Activated CD8-positive, alpha-beta memory T cell treated with anti-CD3 and anti-CD28 coated beads, Interleukin-2, amount 50 U/mL, for 4 hours (primary cell): ENCODE results near the gene SPEN.
A peak's percentile ranks its signal among the peaks of the same experiment; 100 is the strongest.
"Not testable (repeated sequence)": the region's sequence is repeated elsewhere in the genome, so short reads cannot be mapped to it uniquely, and the experiment has no call there.

Experiments
- DNase-seq: peaks from one replicate; pipeline ENCODE4 v3.0.0-alpha.2; 2020

The SPEN gene

DNA sequence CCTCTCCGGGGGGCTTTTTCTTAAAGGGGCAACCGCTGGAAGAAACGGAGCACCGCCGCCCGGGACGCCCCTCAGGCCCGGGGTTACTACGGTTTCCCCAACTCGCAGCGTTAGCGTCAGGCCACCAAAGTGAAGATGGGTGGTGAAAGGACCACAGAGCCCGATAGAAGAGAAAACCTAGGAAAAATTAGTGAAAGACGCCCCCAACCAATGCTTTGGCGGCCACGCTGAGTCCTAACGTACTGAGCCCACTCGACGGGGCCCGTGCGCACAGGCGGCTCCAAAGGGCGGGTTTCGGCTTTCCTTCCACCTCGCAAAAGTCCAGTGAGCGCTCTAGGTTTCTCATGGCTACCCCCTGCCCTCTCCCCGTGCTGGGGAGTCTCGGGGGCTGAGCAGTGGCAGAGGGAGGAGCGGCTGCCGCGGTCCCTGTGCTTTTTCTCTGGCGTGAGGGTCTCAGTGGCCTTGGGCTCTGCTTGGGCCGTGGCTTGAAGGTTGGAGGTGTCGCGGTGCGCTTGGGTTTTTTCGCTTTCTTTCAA, 12.2 kb upstream of the SPEN start:
- peak; percentile 43 for DNase-seq

DNA sequence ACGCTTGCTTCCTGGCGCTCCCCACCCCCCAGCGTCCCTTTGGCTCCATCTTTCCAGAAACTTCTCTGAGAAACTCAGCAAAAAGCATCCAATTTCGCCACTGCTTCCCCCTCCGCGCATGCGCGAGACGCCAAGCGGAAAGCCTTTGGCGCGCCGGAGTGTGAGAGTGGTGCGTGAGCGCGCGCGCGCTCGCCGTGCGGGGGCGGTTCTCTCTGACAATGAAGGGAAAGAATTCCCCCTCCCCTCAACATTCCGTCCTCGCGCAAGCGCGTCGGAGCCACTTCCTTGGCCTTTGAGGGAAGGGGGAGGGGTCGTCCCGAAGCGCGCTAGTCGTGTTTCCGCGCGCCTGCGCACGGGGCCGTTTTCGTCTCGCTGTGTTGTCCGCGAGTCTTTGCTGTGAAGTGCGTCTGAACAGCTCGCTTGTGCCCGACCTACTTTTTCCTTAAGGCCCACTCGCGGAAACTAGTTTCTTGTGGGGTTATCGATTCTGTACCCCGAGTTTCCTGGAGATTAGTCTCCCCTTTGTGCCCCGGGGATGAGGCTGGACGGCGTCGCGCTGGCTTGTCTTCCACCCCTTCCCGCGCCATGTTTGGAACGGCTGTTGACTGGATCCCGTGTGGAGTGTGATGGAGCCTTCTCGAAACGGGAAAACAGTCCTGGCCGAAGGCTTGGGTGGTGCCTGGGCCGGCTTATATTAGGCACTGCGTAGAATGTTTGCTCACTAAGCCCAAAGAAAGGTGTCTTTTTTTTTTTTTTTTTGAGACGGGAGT, 11.6 kb upstream of the SPEN start:
- DNase-seq: peak; percentile 99

DNA sequence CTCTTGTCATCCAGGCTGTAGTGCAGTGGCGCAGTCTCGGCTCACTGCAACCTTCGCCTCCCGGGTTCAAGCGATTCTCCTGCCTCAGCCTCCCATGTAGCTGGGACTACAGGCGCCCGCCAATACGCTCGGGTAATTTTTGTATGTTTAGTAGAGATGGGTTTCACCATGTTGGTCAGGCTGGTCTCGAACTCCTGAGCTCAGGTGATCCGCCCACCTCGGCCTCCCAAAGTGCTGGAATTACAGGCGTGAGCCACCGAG, 11.1 kb upstream of the SPEN start:
- not testable (repeated sequence) for DNase-seq

DNA sequence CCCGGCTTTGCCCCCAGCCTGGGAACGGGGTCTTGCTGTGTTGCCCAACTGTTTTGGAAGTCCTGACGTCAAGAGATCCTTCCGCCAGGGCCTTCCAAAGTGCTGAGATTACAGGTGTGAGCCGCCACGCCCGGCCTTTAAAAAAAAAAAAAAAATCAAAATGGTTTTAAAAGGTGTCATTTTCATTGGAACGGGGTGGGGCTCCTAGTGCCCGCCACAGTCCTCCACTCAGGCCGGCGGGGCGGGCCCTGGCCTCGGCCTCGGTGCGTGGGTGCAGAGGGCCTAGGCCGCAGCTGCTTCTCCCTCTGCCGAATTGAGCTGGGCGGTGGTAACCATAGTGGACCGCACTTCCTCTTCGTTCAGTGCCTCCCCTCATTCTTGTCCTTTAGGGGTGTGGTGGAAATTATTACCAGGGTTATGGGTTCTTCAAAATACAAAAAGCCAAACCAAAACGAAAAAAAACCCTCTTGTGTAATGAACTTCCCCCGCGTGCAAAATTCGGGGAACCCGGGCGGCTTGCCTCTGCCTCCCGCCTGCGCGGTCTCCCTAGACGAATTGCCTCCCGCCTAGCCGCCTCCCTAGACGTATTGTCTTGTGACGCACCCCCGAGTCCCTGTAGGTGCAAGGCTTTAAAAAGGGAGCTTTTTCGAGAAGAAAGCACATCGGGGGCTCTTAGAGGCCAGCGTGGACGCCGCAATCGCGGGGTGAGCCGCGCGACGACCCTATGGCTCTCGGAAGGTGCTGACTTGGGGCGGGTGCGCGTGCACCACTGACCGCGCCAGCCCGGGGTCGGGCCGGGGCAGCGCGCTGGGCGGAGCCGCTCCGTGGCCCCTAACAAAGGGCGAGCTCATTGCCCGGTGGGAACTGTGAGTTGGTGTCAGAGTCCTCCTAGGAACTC, 10.5 kb upstream of the SPEN start:
- DNase-seq: peak; percentile 67

DNA sequence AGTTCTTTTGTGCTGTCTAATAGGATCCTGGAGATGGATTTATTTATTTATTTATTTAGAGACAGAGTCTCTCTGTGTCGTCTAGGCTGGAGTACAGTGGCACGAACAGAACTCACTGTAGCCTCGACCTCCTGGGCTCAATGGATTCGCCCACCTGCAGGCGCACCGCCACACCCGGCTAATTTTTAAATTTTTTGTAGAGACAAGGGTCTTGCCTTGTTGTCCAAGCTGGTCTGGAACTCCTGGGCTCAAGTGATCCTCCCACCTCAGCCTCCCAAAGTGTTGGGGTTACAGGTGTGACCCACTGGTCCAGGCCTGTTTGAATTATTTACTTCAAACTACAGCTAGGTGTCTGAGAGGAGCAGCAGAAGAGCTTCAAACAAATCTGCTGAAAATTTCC, 9.6 kb upstream of the SPEN start:
- DNase-seq: no peak

DNA sequence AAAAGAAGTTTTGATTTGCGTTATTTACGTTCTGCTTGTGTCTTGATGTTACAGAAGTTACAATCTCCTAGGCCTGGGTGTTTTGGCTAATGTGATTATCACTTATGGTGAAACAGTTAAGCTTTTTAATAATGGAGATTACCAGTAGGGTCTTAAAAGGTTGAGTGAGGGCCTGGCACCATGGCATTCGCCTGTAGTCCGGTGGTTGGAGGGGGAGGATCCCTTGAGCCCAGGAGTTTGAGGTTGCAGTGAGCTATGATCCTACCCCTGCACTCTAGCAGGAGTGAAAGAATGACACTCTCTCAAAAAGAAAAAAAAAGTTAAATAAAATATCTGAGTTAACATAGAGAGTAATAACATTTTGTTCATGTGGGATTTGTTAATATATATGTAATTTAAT, 8.8 kb upstream of the SPEN start:
- DNase-seq: no peak

DNA sequence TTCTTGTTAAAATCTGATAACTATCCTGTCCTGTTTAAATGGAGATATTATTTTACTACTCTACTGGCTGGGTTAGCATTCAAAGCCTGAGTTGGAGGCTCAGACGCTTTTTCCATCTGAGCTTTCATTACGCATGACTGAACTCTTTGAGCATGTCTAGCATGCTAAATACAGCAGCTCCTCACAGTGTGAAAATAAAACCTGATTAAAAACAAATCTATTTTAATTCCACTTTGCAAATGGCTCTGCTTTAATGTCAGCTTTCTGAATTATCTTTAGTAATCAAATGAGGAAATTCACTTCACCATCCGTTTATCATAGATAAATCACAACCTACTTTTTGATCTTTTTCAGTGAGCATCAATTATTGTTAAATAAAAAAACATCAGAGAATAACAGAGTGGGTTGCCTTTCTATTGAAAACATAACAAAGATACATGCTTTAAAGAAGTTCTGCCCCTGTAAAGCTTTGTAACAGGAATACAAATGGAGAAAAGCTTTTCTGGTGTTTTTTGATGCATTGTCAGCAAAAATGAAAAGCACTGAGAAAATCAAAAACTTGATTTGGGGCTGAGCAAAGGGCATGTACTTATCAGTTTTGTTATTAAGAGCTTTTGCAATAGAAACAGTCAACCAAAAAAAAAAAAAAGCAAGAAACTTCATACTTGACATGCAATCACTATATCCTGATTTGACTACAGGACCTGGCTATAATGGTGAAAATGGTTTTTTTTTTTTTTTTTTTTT, 3.5 kb upstream of the SPEN start:
- no peak for DNase-seq

DNA sequence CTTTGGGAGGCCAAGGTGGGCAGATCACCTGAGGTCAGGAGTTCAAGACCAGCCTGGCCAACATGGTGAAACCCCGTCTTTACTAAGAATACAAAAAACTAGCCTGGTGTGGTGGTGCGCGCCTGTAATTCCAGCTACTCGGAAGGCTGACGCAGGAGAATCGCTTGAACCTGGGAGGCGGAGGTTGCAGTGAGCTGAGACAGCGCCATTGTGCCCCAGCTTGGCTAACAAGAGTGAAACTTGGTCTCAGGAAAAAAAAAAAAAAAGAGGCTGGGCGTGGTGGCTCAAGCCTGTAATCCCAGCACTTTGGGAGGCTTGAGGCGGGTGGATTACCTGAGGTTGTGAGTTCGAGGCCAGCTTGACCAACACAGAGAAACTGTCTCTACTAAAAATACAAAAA, 1.5 kb upstream of the SPEN start:
- DNase-seq: not testable (repeated sequence)

DNA sequence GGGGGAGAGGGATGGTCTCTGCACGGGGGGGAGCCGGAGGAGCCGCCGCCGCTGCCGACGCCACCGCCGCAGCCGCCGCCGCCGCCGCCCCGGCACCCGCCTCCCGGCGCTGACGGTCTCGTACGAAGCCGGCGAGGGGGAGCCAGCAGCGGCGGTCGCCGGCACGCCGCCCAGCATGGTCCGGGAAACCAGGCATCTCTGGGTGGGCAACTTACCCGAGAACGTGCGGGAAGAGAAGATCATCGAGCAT, 311 bp downstream of the SPEN start:
- no peak for DNase-seq

DNA sequence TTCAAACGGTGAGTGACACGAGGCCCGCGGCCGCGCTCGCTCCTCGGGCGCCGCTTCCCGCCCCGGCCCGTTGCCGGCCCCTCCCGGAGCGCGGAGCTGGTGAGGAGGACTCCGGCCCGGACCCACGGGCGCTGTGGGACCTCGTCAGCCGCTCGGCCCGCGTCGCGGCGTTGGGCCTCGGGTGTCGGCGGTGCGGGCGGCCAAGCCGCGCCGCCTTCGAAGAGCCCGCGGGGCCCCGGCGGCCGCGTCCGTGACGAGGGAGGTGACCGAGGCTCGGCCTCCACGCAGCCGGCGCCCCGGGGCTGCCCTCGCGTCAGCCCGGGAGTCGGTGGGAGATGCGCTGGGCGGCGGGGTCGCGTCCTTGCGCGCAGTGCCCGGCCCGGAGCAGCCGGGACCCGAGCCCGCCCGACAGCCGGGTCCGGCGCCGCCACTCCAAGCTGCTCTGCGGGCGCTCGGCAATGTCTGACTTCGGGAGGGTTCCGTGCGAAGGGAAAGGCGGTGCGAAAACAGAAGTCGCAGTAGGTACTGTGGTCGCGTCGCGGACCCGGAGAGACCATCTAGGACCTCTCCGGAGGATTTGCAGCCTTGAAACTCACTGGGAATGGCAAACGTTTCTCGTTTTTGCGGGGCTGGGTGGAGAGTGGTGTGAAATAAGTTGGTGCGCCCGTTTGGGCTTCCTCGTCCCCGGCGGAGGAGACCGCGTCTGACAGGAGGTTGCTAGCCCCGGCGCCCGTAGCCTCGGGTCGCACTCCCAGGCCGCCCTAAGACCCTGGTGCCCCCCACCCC, 829 bp downstream of the SPEN start:
- peak; percentile 48 for DNase-seq

DNA sequence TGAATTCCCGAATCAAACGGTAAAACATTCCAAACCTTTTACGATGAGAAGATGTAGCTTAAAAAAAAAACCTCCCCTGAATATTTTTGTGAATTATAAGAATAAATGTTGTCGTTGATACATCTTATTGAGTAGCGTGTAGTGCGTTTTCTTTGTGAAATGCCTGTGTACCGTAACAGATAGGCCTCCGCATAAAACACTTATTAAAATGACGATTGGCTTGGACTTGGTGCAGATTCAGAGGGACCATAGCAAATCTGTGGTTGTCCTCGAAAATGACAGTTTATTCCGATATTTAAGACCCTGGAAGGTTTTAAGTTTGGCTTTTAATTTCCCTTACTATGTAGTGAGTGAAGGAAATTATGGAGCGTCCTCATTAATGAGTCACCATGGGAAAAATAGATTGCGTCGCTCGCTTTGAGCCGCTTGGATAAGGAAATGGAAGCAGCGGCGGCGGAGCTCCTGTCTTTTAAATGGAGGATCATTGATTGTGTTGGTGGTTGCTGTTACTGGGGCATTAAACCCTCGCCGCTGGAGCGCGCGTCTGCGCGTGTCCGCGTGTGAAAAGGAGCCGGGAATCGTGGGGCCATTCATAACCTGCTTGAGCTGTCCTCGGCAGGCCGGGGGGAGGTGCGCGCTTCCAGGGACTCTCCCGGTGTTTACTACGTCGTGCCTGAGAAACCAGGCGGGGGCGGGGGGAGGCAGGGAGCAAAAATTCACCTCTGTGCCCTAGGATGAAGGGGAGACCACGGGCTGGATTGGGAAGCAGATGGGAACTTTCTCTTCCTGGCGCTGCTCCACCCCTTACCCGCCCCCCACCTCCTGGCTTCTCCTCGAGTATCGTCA, 1.6 kb downstream of the SPEN start:
- DNase-seq: peak; percentile 71

DNA sequence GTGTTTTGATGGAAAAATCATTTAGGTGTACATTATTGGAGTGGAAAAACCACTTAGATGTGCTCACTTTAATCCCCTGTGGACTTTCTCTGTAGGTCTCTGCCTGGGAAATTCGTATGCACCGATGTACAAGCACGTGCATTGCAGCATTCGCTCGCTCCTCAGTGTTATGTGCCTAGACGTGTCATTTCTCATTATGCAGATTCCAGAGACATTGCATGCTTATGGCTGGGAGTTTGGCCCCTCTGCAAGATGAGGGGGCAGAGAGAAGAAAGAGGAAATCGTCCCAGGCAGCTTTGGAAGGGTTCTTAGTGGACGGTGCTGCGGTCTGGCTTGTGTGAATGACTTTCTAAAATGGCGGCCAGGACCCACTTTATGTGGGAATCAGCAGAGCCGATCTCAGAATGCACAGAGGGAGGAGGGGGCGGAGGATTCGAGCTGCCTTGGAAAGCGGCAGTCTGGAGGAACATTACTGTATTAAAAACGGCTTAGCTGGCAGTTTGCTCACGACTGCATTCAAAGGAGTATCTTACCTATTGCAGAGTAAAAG, 2.3 kb downstream of the SPEN start:
- no peak for DNase-seq

DNA sequence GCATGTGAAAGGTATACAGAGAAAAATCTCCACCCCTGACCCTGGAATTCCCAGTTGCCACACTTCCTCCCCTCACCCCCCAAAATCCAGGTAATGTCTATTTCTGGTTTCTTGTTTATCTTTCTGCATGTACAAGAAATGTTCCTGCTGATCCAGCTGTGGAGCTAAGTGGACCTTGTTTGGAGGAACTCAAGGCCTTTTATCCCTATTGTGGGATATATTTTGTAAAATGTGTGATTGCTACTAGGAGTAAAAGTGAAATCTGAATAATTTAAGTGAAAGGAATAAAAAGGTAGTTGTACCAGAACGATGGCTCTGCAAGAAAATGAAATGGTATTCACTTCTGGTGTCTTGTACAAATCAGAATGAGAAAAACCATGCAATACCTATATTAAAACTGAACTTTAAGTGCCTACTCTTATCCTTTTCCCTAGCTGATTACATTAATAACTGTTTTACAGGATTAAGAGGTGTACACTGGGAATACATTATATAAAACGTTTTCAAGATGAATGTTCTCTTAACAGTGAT, 3.0 kb downstream of the SPEN start:
- DNase-seq: no peak

DNA sequence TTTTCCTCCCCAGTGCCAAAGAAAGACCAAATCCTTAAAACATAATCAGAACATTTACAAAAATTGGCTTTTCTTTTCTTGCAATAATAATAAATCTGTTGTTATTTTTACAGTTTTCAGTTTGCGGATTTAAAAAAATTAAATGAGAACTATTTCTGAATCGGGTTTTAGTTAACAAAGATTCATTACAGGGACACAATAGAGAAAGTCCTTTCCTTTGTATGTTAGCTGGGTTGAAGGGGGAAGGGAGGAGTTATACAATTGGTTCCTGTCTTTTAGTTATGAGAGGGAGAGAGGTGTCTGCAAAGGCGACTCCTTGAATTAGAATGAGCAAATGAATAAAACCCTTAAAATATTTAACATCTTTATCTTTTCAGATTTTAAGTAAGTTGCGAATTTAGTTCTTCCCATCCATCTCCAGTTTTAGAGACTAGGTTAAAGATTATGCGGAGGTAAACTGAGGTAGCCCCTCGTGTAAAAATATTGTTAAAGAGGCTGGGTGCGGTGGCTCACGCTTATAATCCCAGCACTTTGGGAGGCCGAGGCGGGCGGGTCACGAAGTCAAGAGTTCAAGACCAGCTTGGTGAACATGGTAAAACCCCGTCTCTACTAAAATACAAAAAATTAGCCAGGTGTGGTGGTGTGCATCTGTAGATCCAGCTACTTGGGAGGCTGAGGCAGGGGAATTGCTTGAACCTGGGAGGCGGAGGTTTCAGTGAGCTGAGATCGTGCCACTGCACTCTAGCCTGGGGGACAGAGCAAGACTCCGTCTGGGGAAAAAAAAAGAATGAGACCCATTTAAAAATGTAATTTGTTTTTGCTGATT, 3.9 kb downstream of the SPEN start:
- no peak for DNase-seq

DNA sequence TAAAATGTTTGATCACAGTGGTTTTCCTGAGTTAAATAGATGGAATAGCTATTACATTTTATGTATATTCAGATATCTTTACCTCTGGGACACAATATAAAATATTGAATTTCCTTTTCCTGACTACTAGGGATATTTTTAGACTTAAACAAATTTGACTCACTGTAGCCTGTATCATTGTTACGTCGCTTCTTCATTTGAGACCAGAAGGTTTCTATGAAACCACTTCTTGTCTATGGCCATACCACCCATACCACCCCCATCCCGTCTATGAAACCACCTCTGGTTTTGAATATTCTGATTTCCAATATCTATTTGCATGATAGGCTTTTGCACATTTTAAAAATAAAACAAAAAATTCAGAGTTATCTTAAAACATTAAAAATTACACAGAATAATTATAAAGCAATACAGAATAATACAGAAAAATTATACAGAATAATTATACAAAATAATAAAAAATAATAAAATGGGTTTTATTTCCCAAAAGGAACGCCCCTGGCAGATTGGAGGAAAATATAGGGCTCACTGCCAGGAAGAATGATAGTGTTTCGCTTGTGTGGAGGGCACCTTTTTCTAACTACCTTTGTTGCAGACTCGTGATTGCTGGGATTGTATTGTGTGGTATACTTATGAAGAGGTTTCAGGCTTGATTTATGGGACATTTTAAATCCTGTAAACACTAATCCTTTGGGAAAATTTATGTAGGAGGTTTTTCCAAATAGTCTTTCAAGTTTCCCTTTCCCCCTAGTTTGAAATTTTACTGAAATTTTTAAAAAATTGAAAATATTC, 4.7 kb downstream of the SPEN start:
- no peak for DNase-seq

DNA sequence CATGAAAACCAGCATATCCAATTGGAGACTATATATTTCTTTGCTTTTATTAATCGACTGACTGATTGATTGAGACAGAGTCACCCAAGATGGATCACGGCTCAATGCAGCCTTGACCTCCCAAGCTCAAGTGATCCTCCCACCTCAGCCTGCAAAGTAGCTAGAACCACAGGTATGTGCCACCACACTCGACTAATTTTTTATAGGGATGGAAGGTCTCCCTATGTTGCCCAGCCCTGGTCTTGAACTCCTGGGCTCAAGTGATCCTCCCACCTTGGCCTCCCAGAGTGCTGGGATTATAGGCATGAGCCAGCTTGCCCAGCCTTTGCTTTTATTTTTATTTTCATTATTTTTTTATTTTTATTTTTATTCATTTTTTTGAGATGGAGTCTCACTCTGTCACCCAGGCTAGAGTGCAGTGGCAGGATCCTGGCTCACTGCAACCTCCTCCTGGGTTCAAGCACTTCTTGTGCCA, 5.4 kb downstream of the SPEN start:
- DNase-seq: no peak

DNA sequence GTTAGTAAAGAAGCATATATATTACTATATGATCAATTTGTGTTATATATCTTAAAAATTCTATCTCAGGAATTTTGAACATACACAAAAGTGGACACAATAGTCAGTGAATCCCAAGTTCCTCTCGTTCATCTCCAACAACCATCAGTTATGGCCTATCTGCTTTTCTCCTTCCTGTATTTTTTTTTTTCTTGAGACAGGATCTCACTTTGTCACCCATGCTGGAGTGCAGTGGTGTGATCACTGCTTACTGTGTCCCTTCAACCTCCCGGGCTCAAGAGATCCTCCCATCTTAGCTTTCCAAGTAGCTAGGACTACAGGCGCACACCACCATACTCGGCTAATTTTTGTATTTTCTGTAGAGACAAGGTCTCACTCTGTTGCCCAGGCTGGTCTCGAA, 9.4 kb downstream of the SPEN start:
- no peak for DNase-seq

DNA sequence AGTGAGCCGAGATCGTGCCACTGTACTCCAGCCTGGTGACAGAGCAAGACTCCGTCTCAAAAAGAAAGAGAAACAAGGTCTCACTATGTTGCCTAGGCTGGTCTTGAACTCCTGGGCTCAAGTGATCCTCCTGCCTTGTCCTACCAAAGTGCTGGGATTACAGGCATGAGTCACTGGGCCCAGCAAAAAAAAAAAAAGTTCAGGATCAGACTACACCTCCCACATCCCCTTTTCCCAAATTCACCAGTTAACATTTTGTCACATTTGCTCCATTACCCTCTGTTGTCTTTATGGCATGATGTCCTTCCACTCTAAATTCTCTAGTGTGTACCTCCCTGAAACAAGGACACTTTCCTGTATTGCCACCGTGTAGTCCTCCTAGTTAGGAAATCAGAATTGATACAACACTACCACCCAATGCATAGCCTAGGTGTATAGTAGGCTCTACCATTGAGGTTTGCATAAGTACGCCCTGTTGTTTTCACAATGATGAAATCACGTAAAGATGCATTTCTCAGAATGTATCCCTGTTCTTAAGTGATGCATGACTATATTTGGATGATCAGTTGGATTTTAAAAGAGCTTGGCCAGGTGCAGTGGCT, 10.7 kb downstream of the SPEN start:
- DNase-seq: no peak
